ENCODE results near the gene CBFA2T2.

DNA sequence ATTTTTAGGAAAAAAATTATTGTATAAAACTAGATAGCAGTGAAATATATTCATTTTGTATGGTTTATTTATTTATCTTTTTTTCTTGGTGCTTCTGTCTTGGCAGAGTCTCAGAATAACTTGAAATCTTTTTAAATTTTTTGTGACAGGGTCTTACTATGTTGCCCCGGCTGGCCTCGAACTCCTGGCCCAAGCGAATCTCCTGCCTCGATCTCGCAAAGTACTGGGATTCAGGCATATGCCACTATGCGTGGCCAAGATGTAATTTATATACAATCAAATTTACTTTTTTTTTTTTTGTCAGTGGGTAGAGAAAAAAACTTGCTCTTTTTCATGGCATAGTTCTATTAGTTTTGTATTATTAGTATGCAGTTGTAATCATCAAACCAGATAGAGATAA is 13.7 kb downstream of the CBFA2T2 start:
- TF ChIP-seq POLR2A (IDR thresholded peaks at IDR 0.05): no peak
- TF ChIP-seq, protein P1, sequence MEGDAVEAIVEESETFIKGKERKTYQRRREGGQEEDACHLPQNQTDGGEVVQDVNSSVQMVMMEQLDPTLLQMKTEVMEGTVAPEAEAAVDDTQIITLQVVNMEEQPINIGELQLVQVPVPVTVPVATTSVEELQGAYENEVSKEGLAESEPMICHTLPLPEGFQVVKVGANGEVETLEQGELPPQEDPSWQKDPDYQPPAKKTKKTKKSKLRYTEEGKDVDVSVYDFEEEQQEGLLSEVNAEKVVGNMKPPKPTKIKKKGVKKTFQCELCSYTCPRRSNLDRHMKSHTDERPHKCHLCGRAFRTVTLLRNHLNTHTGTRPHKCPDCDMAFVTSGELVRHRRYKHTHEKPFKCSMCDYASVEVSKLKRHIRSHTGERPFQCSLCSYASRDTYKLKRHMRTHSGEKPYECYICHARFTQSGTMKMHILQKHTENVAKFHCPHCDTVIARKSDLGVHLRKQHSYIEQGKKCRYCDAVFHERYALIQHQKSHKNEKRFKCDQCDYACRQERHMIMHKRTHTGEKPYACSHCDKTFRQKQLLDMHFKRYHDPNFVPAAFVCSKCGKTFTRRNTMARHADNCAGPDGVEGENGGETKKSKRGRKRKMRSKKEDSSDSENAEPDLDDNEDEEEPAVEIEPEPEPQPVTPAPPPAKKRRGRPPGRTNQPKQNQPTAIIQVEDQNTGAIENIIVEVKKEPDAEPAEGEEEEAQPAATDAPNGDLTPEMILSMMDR (IDR thresholded peaks at IDR 0.05): no peak
